Skeletal muscle tissue (tissue), 4 donors: ENCODE measurements around the gene EXOC3L4. TPM values are rescaled to one million over a fixed set of nuclear protein-coding genes. Genes with fewer than 3 reads are reported as not detected.

ENCODE experiments used
- H3K27ac ChIP-seq: one replicate; pipeline ENCODE4 v1.7.0; 2013; ENCODE audit warnings: mild to moderate bottlenecking, low read depth, low read length, inconsistent platforms
- H3K27me3 ChIP-seq, 3 donors: one replicate each; pipeline ENCODE4 v1.7.0; 2013; ENCODE audit warnings: low read length in 3 of 3; ENCODE audit not compliant: control insufficient read depth in 3 of 3, insufficient read depth in 3 of 3
- H3K36me3 ChIP-seq, 3 donors: one replicate each; pipeline ENCODE4 v1.7.0; 2013; ENCODE audit warnings: low read length in 3 of 3; ENCODE audit not compliant: control insufficient read depth in 3 of 3, insufficient read depth in 3 of 3
- H3K4me1 ChIP-seq, 3 donors: one replicate each; pipeline ENCODE4 v1.7.0; 2013; ENCODE audit warnings: low read length in 3 of 3, mild to moderate bottlenecking in 3 of 3; ENCODE audit not compliant: control insufficient read depth in 3 of 3, insufficient read depth in 3 of 3
- H3K4me3 ChIP-seq, 3 donors: one replicate each; pipeline ENCODE4 v1.7.0; 2013; ENCODE audit warnings: low read length in 3 of 3
- H3K9ac ChIP-seq, 3 donors: one replicate each; pipeline ENCODE4 v1.7.0; 2013; ENCODE audit warnings: low read length in 3 of 3, mild to moderate bottlenecking in 3 of 3, moderate library complexity in 2 of 3, low read depth in 1 of 3
- H3K9me3 ChIP-seq, 3 donors: one replicate each; pipeline ENCODE4 v1.7.0; 2013; ENCODE audit warnings: low read length in 3 of 3; ENCODE audit not compliant: control insufficient read depth in 3 of 3
- total RNA-seq: library from RNA; depleted of rRNA; stranded (reverse); fragments of >200 nt; gene quantifications from one replicate; pipeline ENCODE4 v1.2.3, GENCODE V29; 2014
- donor health status: Osteomylitis.

Gene EXOC3L4
- total RNA-seq, 1 donor from 2014 or later = 0.52 TPM

DNA sequence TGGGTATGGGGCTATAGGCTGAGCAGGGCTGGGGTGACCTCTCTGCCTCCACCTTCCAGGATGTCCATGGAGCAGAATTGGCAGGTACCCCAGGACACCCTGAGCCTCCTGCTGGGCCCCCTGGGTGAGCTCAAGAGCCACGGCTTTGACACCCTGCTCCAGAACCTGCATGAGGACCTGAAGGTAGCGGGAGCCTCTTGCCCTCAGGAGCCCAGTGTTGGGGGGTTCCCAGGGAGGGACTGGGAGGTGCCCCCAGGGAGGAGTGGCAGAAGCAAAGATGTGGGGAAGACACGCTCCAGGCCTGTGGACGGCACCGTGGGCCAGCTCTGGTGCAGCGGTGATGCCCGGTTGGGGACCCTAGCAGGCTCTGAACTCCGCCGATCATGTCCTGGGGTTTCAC lies 37.1 kb downstream of the EXOC3L4 start:
- H3K9ac ChIP-seq = no peak overlapping the region
- H3K27ac ChIP-seq = no peak overlapping the region
- H3K4me1 ChIP-seq = peaks cover 20 to 33% (median 31%) of the 10 kb centered on the region in 3 donors
- H3K36me3 ChIP-seq = peaks cover 44 to 52% (median 50%) of the 10 kb centered on the region in 3 donors
- H3K9me3 ChIP-seq = no peaks in the 10 kb centered on the region
- no peak overlapping the region for H3K4me3 ChIP-seq
- H3K27me3 ChIP-seq = no peaks in the 10 kb centered on the region

DNA sequence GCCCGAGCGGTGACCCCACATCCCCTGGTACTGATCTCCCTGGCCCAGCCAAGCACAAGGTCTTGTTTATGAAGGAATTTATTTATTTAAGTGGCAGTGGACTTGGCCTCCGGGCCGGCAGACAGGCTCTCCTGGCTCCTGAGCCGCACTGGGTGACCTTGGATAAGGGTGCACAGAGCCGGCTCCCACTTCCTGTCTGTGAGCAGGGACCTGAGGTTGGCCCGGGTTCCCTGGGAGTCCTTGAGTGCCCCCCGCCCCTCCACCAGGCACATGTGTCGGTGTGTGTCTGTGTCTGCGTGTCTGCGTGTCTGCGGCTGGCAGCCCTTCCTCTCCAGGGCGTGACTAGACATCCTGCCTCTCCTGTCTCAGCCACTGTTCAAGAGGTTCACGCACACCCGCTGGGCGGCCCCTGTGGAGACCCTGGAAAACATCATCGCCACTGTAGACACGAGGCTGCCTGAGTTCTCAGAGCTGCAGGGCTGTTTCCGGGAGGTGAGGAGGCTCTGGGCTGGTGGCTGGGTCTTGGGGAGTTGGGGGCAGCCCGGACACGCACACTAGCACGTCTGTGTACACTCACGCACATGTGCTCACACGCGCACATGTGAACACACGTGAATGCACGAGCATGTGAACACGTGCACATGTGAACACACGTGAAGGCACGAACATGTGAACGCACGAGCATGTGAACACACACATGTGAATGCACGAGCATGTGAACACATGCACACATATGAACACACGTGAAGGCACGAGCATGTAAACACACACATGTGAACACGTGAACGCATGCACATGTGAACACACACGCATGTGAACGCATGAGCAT lies 38.1 kb downstream of the EXOC3L4 start:
- H3K36me3 ChIP-seq = peaks cover 44 to 52% (median 50%) of the 10 kb centered on the region in 3 donors
- H3K4me1 ChIP-seq = peaks cover 14 to 33% (median 30%) of the 10 kb centered on the region in 3 donors
- no peaks in the 10 kb centered on the region for H3K27me3 ChIP-seq
- H3K27ac ChIP-seq = no peak overlapping the region
- no peak overlapping the region for H3K9ac ChIP-seq
- H3K4me3 ChIP-seq = no peak overlapping the region
- H3K9me3 ChIP-seq = no peaks in the 10 kb centered on the region

DNA sequence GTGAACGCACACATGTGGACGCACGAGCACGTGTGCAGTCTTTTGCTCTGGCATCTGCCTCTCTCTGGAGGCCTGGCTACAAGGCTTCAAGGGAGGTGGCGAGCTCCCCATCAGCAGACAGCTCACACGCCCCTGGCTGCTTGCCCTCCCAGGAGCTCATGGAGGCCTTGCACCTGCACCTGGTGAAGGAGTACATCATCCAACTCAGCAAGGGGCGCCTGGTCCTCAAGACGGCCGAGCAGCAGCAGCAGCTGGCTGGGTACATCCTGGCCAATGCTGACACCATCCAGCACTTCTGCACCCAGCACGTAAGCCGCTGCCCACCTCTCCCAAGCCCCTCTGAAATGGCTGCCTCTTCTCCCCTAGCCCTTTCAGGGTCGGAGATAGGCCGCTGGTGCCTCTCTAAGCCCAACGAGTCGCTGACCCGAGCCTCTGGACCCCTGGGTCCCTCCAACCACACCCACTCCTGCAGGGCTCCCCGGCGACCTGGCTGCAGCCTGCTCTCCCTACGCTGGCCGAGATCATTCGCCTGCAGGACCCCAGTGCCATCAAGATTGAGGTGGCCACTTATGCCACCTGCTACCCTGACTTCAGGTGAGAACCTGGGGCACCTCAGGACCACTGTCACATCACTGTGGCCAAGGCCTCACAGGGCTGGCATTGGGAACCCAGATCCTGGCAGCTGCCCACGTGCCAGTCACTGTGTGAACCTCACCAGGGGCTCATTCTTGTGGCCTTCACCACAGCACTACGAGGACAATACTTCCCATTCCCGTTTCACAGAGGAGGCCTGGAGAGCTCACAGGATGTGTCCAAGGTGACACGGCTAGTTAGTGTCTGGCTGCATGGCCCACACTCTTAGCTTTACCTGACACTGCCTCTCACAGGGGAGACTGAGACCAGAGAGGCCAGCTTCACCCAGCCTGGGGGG lies 39.0 kb downstream of the EXOC3L4 start:
- H3K36me3 ChIP-seq = peaks cover 41 to 49% (median 48%) of the 10 kb centered on the region in 3 donors
- H3K9me3 ChIP-seq = no peaks in the 10 kb centered on the region
- no peak overlapping the region for H3K9ac ChIP-seq
- no peaks in the 10 kb centered on the region for H3K27me3 ChIP-seq
- peaks cover 5 to 28% (median 21%) of the 10 kb centered on the region in 3 donors for H3K4me1 ChIP-seq
- no peak overlapping the region for H3K27ac ChIP-seq
- H3K4me3 ChIP-seq = no peak overlapping the region

DNA sequence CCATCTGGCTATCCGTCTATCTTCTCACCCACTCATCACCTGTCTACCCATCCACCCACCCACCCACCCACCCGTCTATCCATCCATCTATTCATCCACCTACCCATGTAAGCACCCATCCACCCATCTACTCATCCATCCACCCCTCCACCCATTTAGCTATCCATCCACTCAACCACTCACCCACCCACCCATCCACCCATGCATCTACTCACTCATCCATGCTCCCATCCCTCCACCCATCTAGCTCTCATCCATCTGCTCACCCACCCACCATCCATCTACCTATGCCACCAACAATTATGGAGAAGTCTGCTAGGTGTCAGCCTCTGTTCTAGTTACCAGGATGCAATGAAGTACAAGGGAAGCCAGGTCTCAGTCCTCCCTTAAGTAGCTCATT lies 39.9 kb downstream of the EXOC3L4 start:
- peaks cover 0 to 24% (median 15%) of the 10 kb centered on the region in 3 donors for H3K4me1 ChIP-seq
- no peak overlapping the region for H3K4me3 ChIP-seq
- no peak overlapping the region for H3K9ac ChIP-seq
- H3K36me3 ChIP-seq = peaks cover 41 to 49% (median 46%) of the 10 kb centered on the region in 3 donors
- no peaks in the 10 kb centered on the region for H3K9me3 ChIP-seq
- no peak overlapping the region for H3K27ac ChIP-seq
- H3K27me3 ChIP-seq = no peaks in the 10 kb centered on the region

DNA sequence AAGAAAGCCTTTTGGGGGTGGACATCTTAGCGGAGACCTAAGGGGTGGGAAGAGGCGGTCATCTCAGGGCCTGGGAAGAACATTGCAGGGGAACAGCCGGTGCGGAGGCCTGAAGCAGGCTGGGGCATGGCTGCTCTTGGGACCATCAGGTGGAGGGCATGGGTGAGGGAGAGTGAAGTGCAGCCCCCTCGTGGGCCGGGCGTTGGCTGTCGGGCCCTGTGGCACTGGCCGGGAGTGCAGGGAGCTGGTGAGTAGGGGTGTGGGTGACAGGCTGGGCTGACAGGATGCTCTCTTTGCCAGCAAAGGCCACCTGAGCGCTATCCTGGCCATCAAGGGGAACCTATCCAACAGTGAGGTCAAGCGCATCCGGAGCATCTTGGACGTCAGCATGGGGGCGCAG lies 40.4 kb downstream of the EXOC3L4 start:
- Histone ChIP-seq H3K27ac (no peak overlapping the region), H3K9ac (no peak overlapping the region), H3K36me3 (peaks cover 37 to 45% (median 45%) of the 10 kb centered on the region in 3 donors), H3K4me1 (peaks cover 0 to 24% (median 15%) of the 10 kb centered on the region in 3 donors), H3K4me3 (no peak overlapping the region), H3K27me3 (no peaks in the 10 kb centered on the region), H3K9me3 (no peaks in the 10 kb centered on the region)

DNA sequence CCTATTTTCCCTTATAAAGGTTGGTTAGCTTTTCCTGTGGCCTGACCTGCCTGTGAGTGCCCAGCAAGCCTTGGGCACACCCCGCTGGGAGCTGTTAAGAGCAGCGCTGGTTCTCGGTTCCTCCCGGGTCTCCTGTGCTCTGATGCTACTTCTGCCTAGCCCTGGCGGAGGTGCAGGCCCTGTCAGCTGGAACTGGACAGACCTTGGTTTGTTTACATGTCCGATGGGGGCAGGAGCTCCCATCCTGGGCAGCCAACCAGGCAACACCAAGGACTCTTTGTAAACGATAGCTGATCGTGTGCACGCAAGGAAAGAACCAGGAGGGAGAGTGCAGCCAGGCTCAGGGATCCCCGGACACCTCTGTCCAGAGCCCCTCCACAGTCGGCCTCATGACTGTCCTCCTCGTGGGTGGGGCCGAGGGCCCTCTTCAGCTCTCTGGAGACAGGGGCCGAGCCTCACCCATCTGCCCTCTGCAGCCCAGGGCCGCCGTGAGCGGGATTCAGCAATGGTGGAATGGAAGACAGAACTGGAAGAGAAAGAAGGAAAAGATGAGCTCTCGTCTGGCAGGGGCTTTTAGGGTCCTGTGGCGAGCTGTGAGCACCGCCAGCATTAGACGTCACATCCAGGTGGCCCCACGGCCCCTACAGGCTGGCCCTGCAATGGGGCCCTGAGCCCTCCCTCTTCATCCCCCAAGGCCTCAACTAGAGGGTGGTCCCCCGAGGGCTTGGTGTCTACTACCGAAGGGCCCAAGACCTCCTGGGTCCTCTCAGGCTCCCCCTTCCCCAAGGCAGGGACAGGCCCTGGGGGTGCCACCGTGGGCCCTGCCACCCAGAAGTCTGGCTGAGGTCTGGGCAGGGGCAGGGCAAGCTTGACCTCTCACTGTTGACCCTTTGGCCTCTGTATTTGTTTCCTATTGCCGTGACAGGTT lies 41.1 kb downstream of the EXOC3L4 start:
- Histone ChIP-seq H3K4me1 (peaks cover 0 to 22% (median 11%) of the 10 kb centered on the region in 3 donors), H3K27me3 (no peaks in the 10 kb centered on the region), H3K4me3 (no peak overlapping the region), H3K36me3 (peaks cover 37 to 40% (median 38%) of the 10 kb centered on the region in 3 donors), H3K27ac (no peak overlapping the region), H3K9me3 (no peaks in the 10 kb centered on the region), H3K9ac (peak overlapping the region in 1 of 3 donors; percentile 45)

DNA sequence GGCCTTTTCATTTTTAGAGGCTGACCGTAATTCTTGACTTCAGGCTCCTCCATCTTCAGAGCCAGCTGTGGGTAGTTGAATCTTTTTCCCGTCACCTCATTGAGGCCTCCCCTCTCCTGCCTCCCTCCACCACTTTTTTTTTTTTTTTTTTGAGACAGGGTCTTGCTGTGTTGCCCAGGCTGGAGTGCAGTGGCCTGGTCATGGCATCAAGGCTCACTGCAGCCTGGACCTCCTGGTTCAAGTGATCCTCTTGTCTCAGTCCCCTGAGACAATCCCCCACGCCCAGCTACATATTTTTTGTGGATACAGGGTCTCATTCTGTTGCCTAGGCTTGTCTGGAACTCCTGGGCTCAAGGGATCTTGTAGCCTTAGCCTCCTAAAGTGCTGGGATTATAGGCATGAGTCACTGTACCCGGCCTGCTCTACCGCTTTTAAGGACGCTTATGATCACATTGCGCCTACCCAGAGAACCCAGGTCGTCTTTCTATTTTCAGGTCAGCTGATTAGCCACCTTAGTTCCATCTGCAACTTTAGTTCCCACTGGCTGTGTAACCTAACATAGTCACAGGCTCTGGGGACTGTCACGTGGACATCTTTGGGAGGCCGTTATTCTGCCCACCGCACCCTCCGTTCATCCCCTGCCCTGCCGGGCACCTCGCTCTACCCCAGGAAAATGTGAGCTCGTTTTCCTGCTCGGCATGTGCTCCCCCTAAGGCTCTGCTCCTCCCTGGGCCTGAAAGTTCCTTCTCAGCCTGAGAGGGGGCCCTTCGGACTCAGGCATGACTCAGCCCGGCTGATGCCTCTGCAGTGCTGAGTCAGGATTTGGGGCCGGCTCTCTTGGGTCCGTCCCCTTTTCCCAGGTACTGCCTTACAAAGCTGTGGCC lies 42.1 kb downstream of the EXOC3L4 start:
- H3K9me3 ChIP-seq = no peaks in the 10 kb centered on the region
- H3K4me3 ChIP-seq = no peak overlapping the region
- peak overlapping the region in 2 of 3 donors; percentile 51 to 55 for H3K9ac ChIP-seq
- peak overlapping the region; percentile 57 for H3K27ac ChIP-seq
- H3K27me3 ChIP-seq = peaks cover 0 to 4% (median 0%) of the 10 kb centered on the region in 3 donors
- H3K36me3 ChIP-seq = peaks cover 28 to 32% (median 30%) of the 10 kb centered on the region in 3 donors
- H3K4me1 ChIP-seq = peaks cover 5 to 19% (median 14%) of the 10 kb centered on the region in 3 donors

DNA sequence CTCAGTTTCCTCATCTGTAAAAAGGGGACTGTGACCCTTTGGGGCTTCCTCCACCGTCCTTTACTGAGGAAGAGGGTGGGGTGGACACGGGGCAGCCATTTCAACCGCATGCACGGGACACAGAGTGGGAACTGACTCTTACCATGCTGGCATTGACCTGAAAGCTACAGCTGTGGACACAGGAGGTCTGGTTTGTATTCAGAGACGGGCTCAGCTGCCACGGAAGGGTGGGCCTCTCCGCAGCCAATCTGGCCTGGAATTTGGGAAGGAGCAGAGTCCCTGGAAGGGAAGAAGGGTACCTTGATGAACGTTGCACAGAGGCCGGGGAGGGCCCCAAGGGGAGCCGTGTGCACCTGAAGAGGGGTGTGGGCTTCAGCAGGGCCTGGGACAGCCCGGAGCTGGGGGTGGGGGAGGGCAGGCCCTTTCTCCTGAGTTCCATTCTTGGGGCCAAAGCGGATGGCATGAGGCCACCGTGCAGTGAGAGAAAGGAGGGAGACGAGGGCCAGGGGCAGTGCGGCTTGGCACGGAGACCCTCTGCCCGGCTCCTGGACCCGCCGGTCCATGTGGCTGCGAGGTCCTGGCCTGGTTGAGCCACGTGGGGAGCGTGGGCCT lies 43.3 kb downstream of the EXOC3L4 start:
- no peak overlapping the region for H3K27ac ChIP-seq

More for the DNA sequence above, 43.3 kb downstream of the EXOC3L4 start:
- Histone ChIP-seq H3K4me1 (peaks cover 5 to 19% (median 17%) of the 10 kb centered on the region in 3 donors), H3K27me3 (peaks cover 0 to 10% (median 2%) of the 10 kb centered on the region in 3 donors), H3K9ac (no peak overlapping the region), H3K36me3 (peaks cover 23 to 25% (median 24%) of the 10 kb centered on the region in 3 donors), H3K9me3 (no peaks in the 10 kb centered on the region), H3K4me3 (no peak overlapping the region)
